Measurements from ENCODE around the gene ARHGAP40.
"Not testable (repeated sequence)": the region's sequence is repeated elsewhere in the genome, so short reads cannot be mapped to it uniquely, and the experiment has no call there.

ARHGAP40 gene

GRCh38 chr20:38588303-38588702 is 13.3 kb upstream of the ARHGAP40 start:
- DNase-seq (ENCODE audit: low spot score), result no peak

- DNase-seq (ENCODE audit: low spot score), result no peak
These were observed 12.3 kb upstream of the ARHGAP40 start for GRCh38 chr20:38589351-38589750.

- DNase-seq (ENCODE audit: low spot score), result no peak
These were observed 11.5 kb upstream of the ARHGAP40 start for GRCh38 chr20:38589967-38590675.

- no peak for DNase-seq (ENCODE audit: low spot score)
These were observed 10.7 kb upstream of the ARHGAP40 start for GRCh38 chr20:38590676-38591473.

GRCh38 chr20:38591474-38592410 is 9.9 kb upstream of the ARHGAP40 start:
- DNase-seq (ENCODE audit: low spot score), result no peak

GRCh38 chr20:38592411-38592790 is 9.2 kb upstream of the ARHGAP40 start:
- DNase-seq (ENCODE audit: low spot score), result not testable (repeated sequence)

- DNase-seq (ENCODE audit: low spot score), result not testable (repeated sequence)
These were observed 7.3 kb upstream of the ARHGAP40 start for GRCh38 chr20:38594281-38594680.

- DNase-seq (ENCODE audit: low spot score), result not testable (repeated sequence)
These were observed 5.7 kb upstream of the ARHGAP40 start for GRCh38 chr20:38595886-38596285.

GRCh38 chr20:38599410-38599882 is 2.2 kb upstream of the ARHGAP40 start:
- DNase-seq (ENCODE audit: low spot score), result no peak

- DNase-seq (ENCODE audit: low spot score), result no peak
These were observed 1.6 kb upstream of the ARHGAP40 start for GRCh38 chr20:38600057-38600456.

GRCh38 chr20:38602185-38602581 is 574 bp downstream of the ARHGAP40 start:
- DNase-seq (ENCODE audit: low spot score), result no peak

- no peak for DNase-seq (ENCODE audit: low spot score)
These were observed 1.7 kb downstream of the ARHGAP40 start for GRCh38 chr20:38603286-38603685.

GRCh38 chr20:38604873-38605303 is 3.3 kb downstream of the ARHGAP40 start:
- no peak for DNase-seq (ENCODE audit: low spot score)

GRCh38 chr20:38607351-38607750 is 5.7 kb downstream of the ARHGAP40 start:
- DNase-seq (ENCODE audit: low spot score), result no peak

- no peak for DNase-seq (ENCODE audit: low spot score)
These were observed 6.6 kb downstream of the ARHGAP40 start for GRCh38 chr20:38608188-38608587.

GRCh38 chr20:38609815-38610214 is 8.2 kb downstream of the ARHGAP40 start:
- DNase-seq (ENCODE audit: low spot score), result no peak

- DNase-seq (ENCODE audit: low spot score), result no peak
These were observed 8.9 kb downstream of the ARHGAP40 start for GRCh38 chr20:38610521-38610920.

- DNase-seq (ENCODE audit: low spot score), result no peak
These were observed 11.3 kb downstream of the ARHGAP40 start for GRCh38 chr20:38612751-38613515.

GRCh38 chr20:38615283-38615682 is 13.7 kb downstream of the ARHGAP40 start:
- DNase-seq (ENCODE audit: low spot score), result no peak

GRCh38 chr20:38616457-38616856 is 14.8 kb downstream of the ARHGAP40 start:
- DNase-seq (ENCODE audit: low spot score), result no peak
